HG03095 (cell line): Measurements from ENCODE around the gene USP6NL.
A peak's percentile ranks its signal among the peaks of the same experiment; 100 is the strongest.

Experiments used
- ATAC-seq: cut with Tn5 transposase; IDR thresholded peaks from one replicate; pipeline ENCODE4 v1.9.1; 2021; ENCODE audit warnings: moderate library complexity; ENCODE audit not compliant: unreplicated experiment

The USP6NL gene

GRCh38 chr10:11553773-11554381 lies 57.6 kb downstream of the USP6NL start:
- ATAC-seq = peak; percentile 80

- ATAC-seq = no peak
Observed at GRCh38 chr10:11551916-11552602, 59.4 kb downstream of the USP6NL start.

DNA sequence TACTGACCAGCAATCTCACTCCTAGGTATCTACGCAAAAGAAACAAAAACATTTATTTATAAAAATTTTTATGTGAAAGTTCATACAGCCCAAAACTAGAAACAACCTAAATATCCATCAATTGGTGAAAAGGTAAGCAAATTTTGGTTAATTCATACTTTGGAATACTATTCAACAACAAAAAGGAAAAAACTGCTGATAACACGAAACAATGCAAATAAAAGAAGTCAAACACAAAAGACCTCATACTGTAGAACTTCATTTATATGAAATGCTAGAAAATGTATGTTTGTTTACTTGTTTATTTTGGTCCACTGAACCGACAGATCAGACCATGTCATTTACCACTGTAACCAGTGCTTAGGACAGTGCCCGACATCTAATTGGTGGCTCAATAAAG lies 60.3 kb downstream of the USP6NL start:
- ATAC-seq = no peak

- ATAC-seq = no peak
Observed at GRCh38 chr10:11548768-11549099, 62.7 kb downstream of the USP6NL start.

- ATAC-seq = no peak
Observed at GRCh38 chr10:11548065-11548767, 63.2 kb downstream of the USP6NL start.

GRCh38 chr10:11546581-11546980 lies 64.9 kb downstream of the USP6NL start:
- ATAC-seq = no peak

GRCh38 chr10:11541296-11541695 lies 70.2 kb downstream of the USP6NL start:
- ATAC-seq = no peak

DNA sequence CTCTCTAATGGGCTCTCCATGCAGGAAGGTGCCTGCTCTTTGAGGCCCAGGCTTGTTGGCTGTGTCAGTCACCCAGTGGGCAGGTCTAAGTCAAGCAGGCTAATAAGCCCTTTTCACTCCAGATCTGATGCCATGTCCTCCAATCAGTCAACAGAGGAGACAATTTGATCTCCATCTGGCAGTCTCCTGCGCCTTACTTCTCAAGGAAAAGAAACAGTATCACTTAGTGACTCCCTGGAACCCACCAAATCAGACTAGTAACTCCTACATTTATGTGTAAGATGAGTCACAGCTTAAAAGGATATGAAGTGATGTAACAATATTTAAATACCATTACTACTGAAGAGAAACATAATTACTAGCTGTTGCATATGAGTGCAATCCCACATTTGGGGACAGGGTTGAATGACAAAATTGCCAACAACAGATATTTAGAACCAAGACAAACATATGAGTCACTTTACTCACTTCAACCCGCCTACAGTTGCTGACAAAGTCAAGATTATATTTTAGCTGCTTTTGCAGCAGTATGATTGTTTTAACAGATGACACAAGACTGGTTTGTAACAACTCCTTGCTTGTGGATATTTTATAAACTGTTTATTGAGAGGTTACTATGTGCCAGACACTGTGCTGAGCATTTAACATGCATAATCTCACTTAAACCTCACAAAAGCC lies 72.1 kb downstream of the USP6NL start:
- no peak for ATAC-seq

DNA sequence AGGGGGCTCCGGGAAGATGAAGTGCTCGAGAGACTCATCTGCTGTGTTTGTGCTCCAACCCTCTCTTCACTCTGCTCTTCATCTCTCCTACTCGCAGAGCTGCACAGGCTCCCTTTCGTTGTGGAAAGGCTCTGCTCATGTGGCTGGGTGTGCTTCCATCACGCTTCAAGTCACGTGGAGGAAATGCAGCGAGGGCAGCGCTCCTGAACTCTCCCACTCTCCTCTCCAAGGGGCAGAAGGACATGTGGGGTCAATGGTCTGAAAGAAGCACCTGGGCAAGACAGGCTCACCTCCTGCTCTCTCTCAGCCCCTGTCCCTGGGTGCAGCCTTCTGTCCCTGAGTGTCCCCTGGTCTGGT lies 72.6 kb downstream of the USP6NL start:
- no peak for ATAC-seq

GRCh38 chr10:11536228-11536627 lies 75.2 kb downstream of the USP6NL start:
- ATAC-seq = no peak

DNA sequence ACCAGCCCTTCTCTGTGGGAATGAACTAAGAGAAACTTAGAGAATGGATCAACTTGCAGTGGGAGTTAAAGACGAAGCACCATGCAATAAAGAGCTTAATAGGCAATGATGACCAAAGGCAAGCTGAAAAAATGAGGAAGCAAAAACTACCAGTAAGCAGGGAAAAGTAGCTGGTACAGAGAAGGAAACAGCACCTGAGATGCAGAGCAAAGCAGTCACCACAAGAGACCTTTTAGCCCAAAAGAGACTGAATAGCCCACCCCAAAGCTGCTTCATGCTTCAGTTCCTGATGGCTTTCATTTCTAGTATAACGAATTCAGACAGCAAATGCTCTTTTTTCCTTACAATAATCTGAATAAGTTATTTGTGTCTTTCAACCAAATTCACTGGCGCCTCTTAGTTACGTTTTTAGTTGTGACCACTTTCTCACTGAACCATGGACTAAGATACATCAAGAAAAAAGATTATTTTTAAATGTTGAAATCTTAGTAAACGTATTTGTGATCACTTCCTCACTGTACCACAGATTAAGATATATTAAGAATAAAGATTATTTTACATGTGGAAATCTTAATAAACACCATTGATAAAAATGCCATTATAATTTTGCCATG lies 76.0 kb downstream of the USP6NL start:
- peak; percentile 41 for ATAC-seq

DNA sequence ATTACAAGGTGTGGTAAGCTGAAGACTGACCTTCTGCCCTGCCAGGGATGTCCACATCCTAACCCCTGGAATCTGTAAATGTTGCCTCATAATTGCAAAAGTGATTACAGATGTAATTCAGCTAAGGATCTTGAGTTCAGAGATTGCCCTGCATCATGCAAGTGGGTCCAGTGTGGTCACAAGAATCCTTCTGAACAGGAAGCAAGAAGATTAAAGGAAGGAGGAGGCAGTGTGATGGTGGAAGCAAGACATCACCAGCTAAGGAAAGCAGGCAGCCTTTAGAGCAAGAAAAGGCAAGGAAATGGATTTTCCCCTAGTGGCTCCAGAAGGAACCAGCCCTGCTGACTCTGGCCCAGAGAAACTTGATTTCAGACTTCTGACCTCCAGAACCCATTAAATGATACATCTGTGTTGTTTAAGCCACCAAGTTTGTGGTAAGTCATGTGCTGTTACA lies 78.1 kb downstream of the USP6NL start:
- ATAC-seq = no peak

- ATAC-seq = no peak
Observed at GRCh38 chr10:11532306-11532705, 79.1 kb downstream of the USP6NL start.

GRCh38 chr10:11530806-11531205 lies 80.6 kb downstream of the USP6NL start:
- no peak for ATAC-seq

DNA sequence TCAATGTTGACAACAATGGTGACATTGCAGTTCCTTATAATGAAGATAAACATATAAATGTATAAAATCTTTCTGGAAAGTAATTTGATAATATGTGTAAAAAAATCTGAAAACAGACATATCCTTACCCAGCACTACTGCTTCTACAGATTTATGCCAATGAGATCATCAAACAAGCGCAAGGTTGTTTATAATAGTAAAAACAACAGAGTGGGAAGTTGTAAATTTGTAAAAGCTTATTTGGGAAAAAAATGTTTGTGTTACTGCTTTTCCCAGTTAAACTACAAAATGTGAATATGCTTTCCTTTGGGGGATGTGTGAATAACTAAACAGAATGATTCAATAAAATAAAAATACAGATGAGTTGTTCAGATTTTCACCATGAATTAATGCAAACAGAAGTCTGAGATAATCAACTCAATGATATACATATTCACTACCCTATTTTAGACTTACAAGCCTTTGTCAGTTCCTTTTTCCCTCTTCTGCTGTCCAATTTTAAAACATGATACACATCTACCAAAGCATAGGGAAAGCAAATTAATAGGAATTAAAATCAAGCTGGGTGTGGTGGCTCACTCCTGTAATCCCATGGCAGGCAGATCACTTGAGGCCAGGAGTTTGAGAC lies 82.1 kb downstream of the USP6NL start:
- ATAC-seq = no peak

DNA sequence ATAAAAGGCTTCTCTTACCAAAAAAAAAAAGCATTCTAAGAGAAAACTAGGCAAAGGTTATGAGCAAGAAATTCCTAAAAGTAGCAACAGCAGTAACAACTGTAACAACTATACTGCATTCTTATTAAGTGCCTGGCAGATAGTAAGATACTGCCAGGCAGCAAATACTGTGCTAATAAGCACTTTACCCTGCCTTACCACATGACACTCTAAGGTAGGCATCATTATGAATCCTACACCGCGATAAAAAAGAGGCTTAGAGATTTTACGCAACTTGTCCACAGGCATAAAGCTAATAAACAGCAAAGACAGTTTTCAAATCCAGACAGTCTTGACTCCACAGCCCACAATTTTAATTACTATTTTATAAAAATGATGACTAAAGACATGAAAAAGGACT lies 83.2 kb downstream of the USP6NL start:
- no peak for ATAC-seq

DNA sequence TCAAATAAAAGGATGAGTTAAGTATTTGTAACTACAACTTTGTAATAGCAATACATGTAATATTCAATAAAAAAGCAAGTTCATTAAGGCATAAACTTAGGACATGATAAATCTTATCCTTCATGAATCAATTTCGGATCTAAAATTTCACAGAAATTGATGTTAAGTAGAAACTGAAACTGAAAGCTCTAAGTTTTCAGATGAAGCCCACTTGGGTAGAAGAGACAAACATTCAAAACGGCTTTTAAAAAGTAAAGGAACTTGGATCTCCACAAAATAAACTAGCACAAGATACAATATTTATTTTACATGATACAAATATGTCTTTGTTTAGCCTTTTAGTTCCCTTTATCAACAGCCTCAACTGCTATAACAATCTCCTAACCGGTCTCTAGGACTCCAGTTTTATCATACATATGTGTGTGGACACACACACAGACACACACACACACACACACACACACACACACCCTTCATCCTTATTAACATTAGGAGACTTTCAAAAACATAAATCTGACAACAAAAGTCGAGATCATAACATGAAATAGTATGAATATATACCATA lies 83.7 kb downstream of the USP6NL start:
- ATAC-seq = no peak

- no peak for ATAC-seq
Observed at GRCh38 chr10:11527068-11527467, 84.4 kb downstream of the USP6NL start.

DNA sequence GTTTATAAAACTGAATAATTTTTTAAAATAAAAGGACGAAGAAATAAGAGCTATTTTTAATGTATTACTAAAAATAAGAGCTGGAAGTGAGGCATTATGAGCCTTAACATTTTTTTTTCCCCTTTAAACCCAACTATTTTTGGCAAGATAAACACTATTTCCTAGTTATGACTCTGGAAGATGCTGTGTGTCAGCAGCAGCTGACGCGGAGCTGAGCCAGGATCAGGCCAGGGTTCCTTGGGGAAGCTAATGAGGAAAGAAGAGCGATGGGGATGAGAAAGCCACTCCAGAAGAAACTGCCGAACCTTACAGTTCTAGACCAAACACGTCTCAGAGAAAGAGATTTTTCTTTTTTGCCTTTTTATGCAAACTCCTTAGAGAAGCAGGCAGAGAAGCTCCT lies 85.9 kb downstream of the USP6NL start:
- no peak for ATAC-seq

DNA sequence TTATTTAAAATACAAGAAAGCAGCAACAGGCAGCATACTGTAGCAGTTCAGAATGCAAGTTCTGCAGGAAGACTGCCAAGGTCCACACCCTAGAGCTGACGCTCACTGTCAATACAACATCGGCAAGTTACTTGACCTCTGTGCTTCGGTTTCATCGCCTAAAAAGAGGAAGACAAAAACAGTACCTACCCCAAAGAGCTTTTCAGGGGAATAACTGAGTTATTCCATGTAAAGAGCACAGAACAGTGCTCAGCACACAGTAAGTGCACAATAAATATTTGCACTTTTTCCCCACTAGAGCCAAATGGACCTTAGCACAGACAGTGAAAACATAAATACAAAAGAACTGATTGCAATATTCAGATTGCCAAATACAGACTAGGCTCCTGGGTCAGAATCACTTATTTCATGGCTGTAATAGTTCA lies 88.6 kb downstream of the USP6NL start:
- no peak for ATAC-seq

DNA sequence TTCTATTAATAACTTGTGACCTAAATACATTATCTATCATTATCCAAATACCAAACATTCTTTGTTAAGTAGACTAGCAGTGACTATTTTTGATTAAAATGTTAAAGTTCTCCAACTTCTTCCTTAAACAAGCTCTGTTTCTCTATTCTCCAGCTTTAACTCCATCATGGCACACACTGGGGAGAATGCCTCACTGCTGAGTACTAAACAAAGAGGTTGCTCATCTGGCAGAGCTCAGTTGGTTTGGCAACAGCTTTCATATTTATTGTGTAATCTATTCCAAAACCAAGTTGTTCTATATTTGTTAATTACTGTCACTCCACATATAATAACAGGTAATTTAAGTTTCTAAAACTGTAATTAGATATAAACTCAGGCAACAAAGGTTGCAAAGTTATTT lies 89.6 kb downstream of the USP6NL start:
- ATAC-seq = no peak
